Astrocyte of the cerebellum (primary cell): Measurements from ENCODE around the gene SLC12A1.

ENCODE experiments used
- DNase-seq: peaks from one replicate; pipeline ENCODE4 v3.0.0-alpha.2; 2011; ENCODE audit warnings: low read depth
- H3K4me3 ChIP-seq: 2 replicates; pipeline ENCODE4 v1.5.1; 2011; ENCODE audit warnings: mild to moderate bottlenecking, low read depth, low read length, moderate library complexity
- in situ Hi-C: cut with HindIII; loops from 2 replicates; pipeline ENCODE4 v1.10.0; 2017; ENCODE audit warnings: low sequenced_read_pairs
- TF ChIP-seq, protein P1 (sequence below): IDR thresholded peaks from 2 replicates; pipeline ENCODE4 v1.5.1; 2012; ENCODE audit warnings: low read length, low read depth, moderate library complexity, mild to moderate bottlenecking; ENCODE audit errors: missing control alignments

Gene SLC12A1

DNA sequence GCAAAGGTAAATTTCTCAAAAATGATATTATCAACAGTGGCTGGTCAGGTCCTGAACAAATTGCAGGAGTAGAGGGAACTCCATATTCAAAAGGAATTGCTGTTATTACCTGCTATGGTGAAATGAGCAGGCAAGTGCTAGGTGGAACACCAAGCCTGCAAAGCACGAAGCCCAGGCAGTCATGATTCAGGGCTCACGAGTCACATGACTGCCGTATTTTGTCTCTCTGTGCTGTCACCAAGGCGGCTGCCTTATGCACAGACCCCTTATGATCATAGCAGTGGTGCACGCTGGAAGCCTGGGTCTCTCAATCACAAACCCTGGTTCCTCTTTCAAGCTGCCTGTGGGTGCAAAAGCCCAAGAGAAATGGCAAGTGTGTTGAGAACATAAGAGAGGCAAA, 24.4 kb downstream of the SLC12A1 start:
- in situ Hi-C loops, result no loop called here
- TF ChIP-seq, protein P1, sequence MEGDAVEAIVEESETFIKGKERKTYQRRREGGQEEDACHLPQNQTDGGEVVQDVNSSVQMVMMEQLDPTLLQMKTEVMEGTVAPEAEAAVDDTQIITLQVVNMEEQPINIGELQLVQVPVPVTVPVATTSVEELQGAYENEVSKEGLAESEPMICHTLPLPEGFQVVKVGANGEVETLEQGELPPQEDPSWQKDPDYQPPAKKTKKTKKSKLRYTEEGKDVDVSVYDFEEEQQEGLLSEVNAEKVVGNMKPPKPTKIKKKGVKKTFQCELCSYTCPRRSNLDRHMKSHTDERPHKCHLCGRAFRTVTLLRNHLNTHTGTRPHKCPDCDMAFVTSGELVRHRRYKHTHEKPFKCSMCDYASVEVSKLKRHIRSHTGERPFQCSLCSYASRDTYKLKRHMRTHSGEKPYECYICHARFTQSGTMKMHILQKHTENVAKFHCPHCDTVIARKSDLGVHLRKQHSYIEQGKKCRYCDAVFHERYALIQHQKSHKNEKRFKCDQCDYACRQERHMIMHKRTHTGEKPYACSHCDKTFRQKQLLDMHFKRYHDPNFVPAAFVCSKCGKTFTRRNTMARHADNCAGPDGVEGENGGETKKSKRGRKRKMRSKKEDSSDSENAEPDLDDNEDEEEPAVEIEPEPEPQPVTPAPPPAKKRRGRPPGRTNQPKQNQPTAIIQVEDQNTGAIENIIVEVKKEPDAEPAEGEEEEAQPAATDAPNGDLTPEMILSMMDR, result no peak
- DNase-seq, result no peak
- H3K4me3 ChIP-seq, result no peak overlapping the region

DNA sequence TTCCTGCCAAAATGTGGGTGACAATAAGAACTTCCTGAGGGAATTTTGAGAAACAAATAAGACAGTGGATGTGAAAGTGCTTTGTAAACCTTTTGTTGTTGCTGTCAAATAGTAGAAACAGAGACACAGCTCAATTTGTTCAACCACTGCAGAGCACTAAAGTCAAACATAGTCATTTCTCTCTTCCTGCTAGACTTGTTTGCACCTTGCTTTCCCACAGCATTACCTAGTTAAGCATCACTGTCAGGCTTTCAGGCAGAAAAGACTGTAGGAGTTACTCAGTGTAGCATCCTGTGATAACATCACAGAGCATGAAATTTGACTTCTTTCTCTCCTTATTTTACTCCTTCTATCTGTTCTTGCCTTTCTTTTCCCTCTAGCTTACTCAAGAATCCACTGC, 27.1 kb downstream of the SLC12A1 start:
- H3K4me3 ChIP-seq, result no peak overlapping the region
- TF ChIP-seq, protein P1, result no peak
- no peak for DNase-seq
- in situ Hi-C loops, result no loop called here

DNA sequence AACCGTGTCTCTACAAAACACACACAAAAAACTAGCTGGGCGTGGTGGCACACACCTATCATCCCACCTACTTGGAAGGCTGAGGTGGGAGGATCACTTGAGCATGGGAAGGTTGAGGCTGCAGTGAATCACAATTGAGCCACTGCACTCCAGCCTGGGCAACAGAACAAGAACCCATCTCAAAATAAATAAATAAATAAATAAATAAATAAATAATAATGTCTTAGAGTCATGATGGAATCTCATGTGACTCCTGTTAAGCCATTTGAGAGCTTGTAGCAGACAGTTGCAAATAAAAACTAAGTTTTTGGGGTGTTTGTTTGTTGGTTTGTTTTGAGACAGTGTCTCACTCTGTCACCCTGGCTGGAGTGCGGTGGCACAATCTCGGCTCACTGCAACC, 33.2 kb downstream of the SLC12A1 start:
- DNase-seq, result no peak
- H3K4me3 ChIP-seq, result no peak overlapping the region
- in situ Hi-C loops, result no loop called here
- TF ChIP-seq, protein P1, result no peak

DNA sequence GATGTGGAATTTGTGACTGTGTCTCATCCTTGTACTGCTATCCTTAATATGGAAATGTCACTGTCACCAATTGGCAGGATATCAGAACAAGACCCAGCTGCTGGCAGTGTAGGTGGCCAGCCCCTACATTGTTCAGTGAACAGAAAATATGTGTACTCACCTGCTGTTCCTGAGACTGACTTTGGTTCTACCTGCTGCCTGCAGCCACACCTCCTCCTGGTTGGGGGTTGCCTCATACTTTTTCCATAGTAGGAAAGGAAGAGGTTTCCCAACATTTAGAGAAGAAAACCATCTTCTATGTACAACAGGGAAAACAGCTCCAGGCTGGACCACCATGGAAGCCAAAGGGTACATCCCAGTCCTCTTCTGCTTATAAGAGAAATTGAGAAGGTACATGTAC, 35.9 kb downstream of the SLC12A1 start:
- in situ Hi-C loops, result no loop called here
- H3K4me3 ChIP-seq, result no peak overlapping the region
- DNase-seq, result no peak
- TF ChIP-seq, protein P1, result no peak

DNA sequence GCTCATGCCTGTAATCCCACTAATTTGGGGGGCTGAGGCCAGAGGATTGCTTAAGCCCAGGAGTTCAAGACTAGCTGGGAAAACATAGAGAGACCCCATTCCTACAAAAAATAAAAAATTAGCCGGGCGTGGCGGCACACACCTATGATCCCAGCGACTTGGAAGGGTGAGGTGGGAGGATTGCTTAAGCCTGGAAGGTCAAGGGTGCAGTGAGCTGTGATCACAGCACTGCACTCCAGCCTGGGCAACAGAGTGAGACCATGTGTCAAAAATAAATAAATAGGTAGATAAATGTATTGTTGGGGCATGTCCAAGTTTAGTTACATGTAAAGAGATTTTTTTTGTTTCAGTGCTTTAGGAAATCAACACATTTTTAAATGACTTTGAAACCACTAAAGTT, 36.4 kb downstream of the SLC12A1 start:
- no peak for DNase-seq
- TF ChIP-seq, protein P1, result no peak
- no peak overlapping the region for H3K4me3 ChIP-seq
- in situ Hi-C loops, result no loop called here

DNA sequence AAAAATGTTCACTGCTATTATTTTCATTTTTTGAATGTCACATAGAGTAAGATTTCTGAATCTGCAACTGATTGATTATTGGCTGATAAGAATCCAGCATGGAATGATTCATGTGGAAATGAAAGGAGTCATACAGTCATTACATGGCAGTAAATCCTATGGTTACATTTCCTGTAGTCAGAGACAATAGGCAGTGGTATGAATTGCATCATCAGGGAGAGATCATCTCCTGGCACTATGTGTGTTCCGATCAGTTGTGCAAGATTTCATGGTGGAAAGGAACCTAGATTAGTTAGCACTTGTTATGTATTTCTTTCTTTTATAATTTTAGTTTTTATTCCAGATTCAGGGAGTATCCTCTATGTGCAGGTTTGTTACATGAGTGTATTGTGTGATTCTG, 38.8 kb downstream of the SLC12A1 start:
- in situ Hi-C loops, result no loop called here
- TF ChIP-seq, protein P1, result no peak
- no peak for DNase-seq

DNA sequence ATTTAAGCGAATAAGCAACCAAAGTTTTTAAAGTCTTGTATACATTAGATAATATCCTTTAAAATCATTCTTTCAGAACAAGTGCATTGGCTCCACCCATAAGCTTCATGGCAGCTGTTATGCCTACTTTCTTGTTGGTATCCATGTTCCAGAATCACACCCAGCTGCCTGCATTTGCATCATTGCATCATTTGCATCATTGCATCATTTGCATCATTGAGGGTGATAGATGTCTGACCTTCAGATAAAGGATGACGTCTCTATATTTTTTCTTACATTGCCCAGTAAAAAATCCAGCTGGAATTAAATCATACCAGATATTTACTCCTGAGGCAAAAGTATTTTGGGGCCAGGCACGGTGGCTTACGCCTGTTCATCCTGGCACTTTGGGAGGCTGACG, 42.3 kb downstream of the SLC12A1 start:
- no peak overlapping the region for H3K4me3 ChIP-seq
- TF ChIP-seq, protein P1, result no peak
- DNase-seq, result no peak
- in situ Hi-C loops, result no loop called here

More for the DNA sequence above, 38.8 kb downstream of the SLC12A1 start:
- no peak overlapping the region for H3K4me3 ChIP-seq
